AML-193 (cell line): ENCODE data around the gene COL4A2.
A peak's percentile ranks its signal among the peaks of the same experiment; 100 is the strongest.

Source experiments
- DNase-seq, 2 experiments: peaks; one replicate each; lab custom pipeline; 2025; lab: John Stamatoyannopoulos, UW

The COL4A2 gene

GRCh38 chr13:110557610-110558305 is 250.7 kb downstream of the COL4A2 start:
- no peak for DNase-seq

GRCh38 chr13:110559429-110559943 is 252.4 kb downstream of the COL4A2 start:
- peak; percentile 22 to 39 for DNase-seq

GRCh38 chr13:110559986-110560385 is 252.9 kb downstream of the COL4A2 start:
- no peak for DNase-seq

GRCh38 chr13:110560601-110561343 is 253.7 kb downstream of the COL4A2 start:
- peak; percentile 33 to 44 for DNase-seq

- peak; percentile 89 for DNase-seq
Measured at GRCh38 chr13:110561344-110562035, 254.4 kb downstream of the COL4A2 start, which contains the start of gene RAB20. RAB20 (minus strand) TSS chr13:110561722; CDS start chr13:110561519, 203 bp downstream.

- DNase-seq = peak; percentile 82 to 89
Measured at GRCh38 chr13:110562036-110562597, 255.0 kb downstream of the COL4A2 start.
